GM18508 (cell line): ENCODE results near the gene ARAP3.

Source experiments
- ATAC-seq: cut with Tn5 transposase; IDR thresholded peaks from one replicate; pipeline ENCODE4 v1.9.1; 2021; ENCODE audit warnings: moderate number of reproducible peaks; ENCODE audit not compliant: insufficient read depth, unreplicated experiment

The ARAP3 gene

GRCh38 chr5:141649056-141649688 lies 32.9 kb downstream of the ARAP3 start:
- ATAC-seq = no peak

- ATAC-seq = no peak
Observed at GRCh38 chr5:141647851-141648250, 34.2 kb downstream of the ARAP3 start.

GRCh38 chr5:141647242-141647641 lies 34.8 kb downstream of the ARAP3 start:
- no peak for ATAC-seq

GRCh38 chr5:141646026-141646425 lies 36.0 kb downstream of the ARAP3 start:
- no peak for ATAC-seq

GRCh38 chr5:141641634-141642267 lies 40.3 kb downstream of the ARAP3 start:
- peak; percentile 51 for ATAC-seq

GRCh38 chr5:141640698-141641097 lies 41.3 kb downstream of the ARAP3 start:
- no peak for ATAC-seq

GRCh38 chr5:141640051-141640415 lies 42.0 kb downstream of the ARAP3 start:
- no peak for ATAC-seq

GRCh38 chr5:141639357-141640050 lies 42.5 kb downstream of the ARAP3 start:
- ATAC-seq = no peak

- ATAC-seq = no peak
Observed at GRCh38 chr5:141638771-141639170, 43.3 kb downstream of the ARAP3 start.

- peak; percentile 28 for ATAC-seq
Observed at GRCh38 chr5:141637767-141638419, 44.1 kb downstream of the ARAP3 start.

- ATAC-seq = no peak
Observed at GRCh38 chr5:141637123-141637766, 44.8 kb downstream of the ARAP3 start.

- peak; percentile 36 for ATAC-seq
Observed at GRCh38 chr5:141636413-141637122, 45.5 kb downstream of the ARAP3 start, which contains the start of the genes HDAC3 and RELL2. Gene HDAC3 (minus strand): TSS chr5:141636849. CDS start chr5:141636790, 59 bp downstream. Gene RELL2 (plus strand): TSS chr5:141636997. CDS start chr5:141638226, 1,229 bp downstream.

GRCh38 chr5:141636106-141636412 lies 46.0 kb downstream of the ARAP3 start:
- ATAC-seq = no peak

- ATAC-seq = no peak
Observed at GRCh38 chr5:141635646-141636045, 46.4 kb downstream of the ARAP3 start.

GRCh38 chr5:141634720-141635119 lies 47.3 kb downstream of the ARAP3 start:
- no peak for ATAC-seq

GRCh38 chr5:141633871-141634561 lies 48.0 kb downstream of the ARAP3 start:
- peak; percentile 69 for ATAC-seq

GRCh38 chr5:141632650-141633049 lies 49.4 kb downstream of the ARAP3 start:
- no peak for ATAC-seq

GRCh38 chr5:141630570-141631140 lies 51.4 kb downstream of the ARAP3 start:
- ATAC-seq = no peak

- no peak for ATAC-seq
Observed at GRCh38 chr5:141628175-141628788, 53.7 kb downstream of the ARAP3 start.
